ENCODE results near the gene CACNA2D1.

- TF ChIP-seq MAZ (IDR thresholded peaks at IDR 0.05; ENCODE audit: borderline replicate concordance, low read depth, low read length) (no peak), CTCF (IDR thresholded peaks at IDR 0.05) (no peak)
These were observed 286.7 kb downstream of the CACNA2D1 start for GRCh38 chr7:82156893-82157292.
